ENCODE measurements around the gene TNFRSF1A. TPM values are rescaled to one million over a fixed set of nuclear protein-coding genes. Genes with fewer than 3 reads are reported as not detected.

Gene TNFRSF1A
- total and polyA plus RNA-seq, 7 donors: 38.8 to 224 (median 117) TPM

DNA sequence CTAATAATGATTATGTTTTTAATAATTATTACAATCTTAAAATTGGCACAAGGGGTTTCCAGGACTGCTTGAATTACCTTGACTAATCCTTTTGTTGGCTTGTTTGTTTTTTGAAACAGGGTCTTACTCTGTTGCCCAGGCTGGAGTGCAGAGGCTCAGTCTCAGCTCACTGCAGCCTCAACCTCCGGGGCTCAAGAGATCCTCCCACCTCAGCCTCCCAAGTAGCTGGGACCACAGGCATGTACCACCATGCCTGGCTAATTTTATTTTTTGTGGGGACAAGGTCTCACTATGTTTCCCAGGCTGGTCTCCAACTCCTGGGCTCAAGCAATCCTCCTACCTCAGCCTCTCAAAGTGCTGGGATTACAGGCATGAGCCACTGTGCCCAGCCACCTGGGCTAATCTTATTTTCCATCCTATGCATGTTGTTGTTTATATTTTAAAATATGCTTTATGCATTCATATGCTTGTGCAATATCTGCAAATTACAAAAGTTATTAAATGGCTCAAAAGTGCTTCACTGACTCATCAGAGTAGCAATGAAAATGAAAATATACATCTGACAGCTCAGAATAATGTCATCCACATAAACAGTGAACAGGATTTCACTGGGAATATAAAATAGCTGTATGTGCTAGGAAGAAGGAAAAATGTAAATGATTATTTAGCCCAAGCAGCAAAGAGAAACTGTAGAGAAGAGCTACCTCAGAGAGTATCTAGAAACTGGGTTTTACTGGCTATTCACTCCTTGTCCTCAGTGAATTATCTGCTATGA is 56.2 kb downstream of the TNFRSF1A start:
- DNase-seq: no peak
- no peaks in the 10 kb centered on the region for H3K9me3 ChIP-seq
- H3K4me1 ChIP-seq: peaks cover 8% of the 10 kb centered on the region
- intact Hi-C loops (cut with DNase I): no loop called here
- H3K27me3 ChIP-seq (ENCODE audit: insufficient read depth in 3 of 3, low read length in 2 of 3): no peaks in the 10 kb centered on the region
- TF ChIP-seq, protein P1, sequence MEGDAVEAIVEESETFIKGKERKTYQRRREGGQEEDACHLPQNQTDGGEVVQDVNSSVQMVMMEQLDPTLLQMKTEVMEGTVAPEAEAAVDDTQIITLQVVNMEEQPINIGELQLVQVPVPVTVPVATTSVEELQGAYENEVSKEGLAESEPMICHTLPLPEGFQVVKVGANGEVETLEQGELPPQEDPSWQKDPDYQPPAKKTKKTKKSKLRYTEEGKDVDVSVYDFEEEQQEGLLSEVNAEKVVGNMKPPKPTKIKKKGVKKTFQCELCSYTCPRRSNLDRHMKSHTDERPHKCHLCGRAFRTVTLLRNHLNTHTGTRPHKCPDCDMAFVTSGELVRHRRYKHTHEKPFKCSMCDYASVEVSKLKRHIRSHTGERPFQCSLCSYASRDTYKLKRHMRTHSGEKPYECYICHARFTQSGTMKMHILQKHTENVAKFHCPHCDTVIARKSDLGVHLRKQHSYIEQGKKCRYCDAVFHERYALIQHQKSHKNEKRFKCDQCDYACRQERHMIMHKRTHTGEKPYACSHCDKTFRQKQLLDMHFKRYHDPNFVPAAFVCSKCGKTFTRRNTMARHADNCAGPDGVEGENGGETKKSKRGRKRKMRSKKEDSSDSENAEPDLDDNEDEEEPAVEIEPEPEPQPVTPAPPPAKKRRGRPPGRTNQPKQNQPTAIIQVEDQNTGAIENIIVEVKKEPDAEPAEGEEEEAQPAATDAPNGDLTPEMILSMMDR (IDR thresholded peaks at IDR 0.05): no peak
- no peak overlapping the region for H3K4me3 ChIP-seq
- H3K27ac ChIP-seq: no peak overlapping the region
- H3K36me3 ChIP-seq (ENCODE audit: insufficient read depth in 1 of 2, low read depth in 1 of 2): no peaks in the 10 kb centered on the region
- 42 to 58% (median 53%) methylated on average over 1 of the region's 1 CpG for WGBS, 3 donors
- ATAC-seq: no peak

DNA sequence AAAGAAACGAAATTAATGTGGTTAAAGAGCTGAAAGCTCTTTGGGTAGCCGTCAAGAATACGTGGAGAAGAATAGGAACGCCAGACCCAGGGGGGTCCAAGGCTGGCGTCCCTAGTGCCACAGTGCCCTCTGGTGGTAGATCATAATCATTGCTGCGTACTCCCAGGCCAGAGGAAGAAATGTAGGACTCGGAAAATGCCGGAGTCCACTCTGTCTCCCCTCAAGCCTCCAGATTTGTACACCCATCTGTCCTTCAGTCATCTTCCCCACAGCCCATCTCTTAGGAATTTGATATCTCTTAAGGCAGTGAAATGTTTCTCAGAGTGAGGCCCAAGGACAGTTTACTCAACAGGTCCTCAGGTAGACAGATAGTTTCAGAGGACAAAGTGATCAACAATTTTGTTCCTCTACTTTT is 56.8 kb downstream of the TNFRSF1A start:
- ATAC-seq: peak; percentile 78 to 94 (median 84)
- Histone ChIP-seq H3K4me1 (peaks cover 11% of the 10 kb centered on the region), H3K36me3 (ENCODE audit: insufficient read depth in 1 of 2, low read depth in 1 of 2) (no peaks in the 10 kb centered on the region), H3K27ac (no peak overlapping the region), H3K9me3 (no peaks in the 10 kb centered on the region), H3K4me3 (no peak overlapping the region), H3K27me3 (ENCODE audit: insufficient read depth in 3 of 3, low read length in 2 of 3) (no peaks in the 10 kb centered on the region)
- 1 to 6% (median 3%) methylated on average over 8 of the region's 8 CpGs for WGBS, 3 donors
- TF ChIP-seq, protein P1 (IDR thresholded peaks at IDR 0.05): peak; percentile 96
- DNase-seq: peak; percentile 36 to 69
- intact Hi-C loops (cut with DNase I): no loop called here

DNA sequence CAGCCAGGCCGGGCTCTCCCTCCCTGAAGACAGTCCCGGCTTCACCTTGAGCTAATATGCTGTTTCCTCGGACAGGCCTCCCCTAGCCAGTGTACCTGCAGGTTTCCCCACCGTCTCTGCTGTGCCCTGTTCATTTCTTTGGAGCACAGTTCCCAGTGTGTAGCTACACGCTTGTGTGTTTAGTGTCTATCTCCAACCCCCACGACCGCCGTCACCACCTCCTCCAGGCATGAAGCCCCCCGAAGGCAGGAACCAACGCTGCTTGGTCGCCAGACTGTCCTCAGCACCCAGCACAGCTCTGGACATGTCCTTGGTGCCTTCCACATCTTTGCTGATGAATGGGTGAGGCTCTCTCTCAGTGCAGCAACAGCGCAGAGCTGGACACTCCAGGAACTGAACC is 57.6 kb downstream of the TNFRSF1A start:
- WGBS, 3 donors: 86 to 93% (median 86%) methylated on average over 12 of the region's 12 CpGs
- no peak for DNase-seq
- no peak overlapping the region for H3K4me3 ChIP-seq
- H3K27ac ChIP-seq: no peak overlapping the region
- ATAC-seq: no peak
- H3K4me1 ChIP-seq: peaks cover 19% of the 10 kb centered on the region
- TF ChIP-seq, protein P1 (IDR thresholded peaks at IDR 0.05): no peak
- no peaks in the 10 kb centered on the region for H3K36me3 ChIP-seq (ENCODE audit: insufficient read depth in 1 of 2, low read depth in 1 of 2)
- no peaks in the 10 kb centered on the region for H3K27me3 ChIP-seq (ENCODE audit: insufficient read depth in 3 of 3, low read length in 2 of 3)
- intact Hi-C loops (cut with DNase I): loop anchor here (1.0 to 5.0 kb wide), 3 partner anchors 217 to 297 kb away; no protein-coding TSS in a partner anchor
- no peaks in the 10 kb centered on the region for H3K9me3 ChIP-seq

DNA sequence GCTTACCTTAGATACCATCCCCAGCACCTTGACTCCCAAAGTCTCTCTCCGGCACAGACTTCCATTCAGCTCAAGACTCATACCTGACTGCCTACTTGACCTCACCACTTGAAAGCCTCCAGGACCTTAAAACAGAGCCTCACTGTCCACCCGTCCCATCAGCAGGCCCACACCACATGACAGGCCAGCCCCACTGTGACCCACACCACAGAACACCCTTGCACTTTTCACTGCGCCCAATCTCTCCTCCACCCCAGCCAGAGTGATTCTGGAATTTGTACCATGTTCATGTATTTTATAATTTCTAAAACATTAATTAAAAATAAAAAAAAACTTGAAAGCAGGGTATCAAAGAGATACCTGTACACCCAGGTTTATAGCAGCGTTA is 59.4 kb downstream of the TNFRSF1A start:
- no peak overlapping the region for H3K27ac ChIP-seq
- DNase-seq: no peak
- H3K4me1 ChIP-seq: peaks cover 19% of the 10 kb centered on the region
- TF ChIP-seq, protein P1 (IDR thresholded peaks at IDR 0.05): no peak
- H3K9me3 ChIP-seq: no peaks in the 10 kb centered on the region
- H3K27me3 ChIP-seq (ENCODE audit: insufficient read depth in 3 of 3, low read length in 2 of 3): no peaks in the 10 kb centered on the region
- H3K4me3 ChIP-seq: no peak overlapping the region
- 96 to 97% (median 97%) methylated on average over 4 of the region's 4 CpGs for WGBS, 3 donors
- no peak for ATAC-seq
- intact Hi-C loops (cut with DNase I): loop anchor here (5.0 kb wide), 2 partner anchors 215 to 295 kb away; no protein-coding TSS in a partner anchor
- no peaks in the 10 kb centered on the region for H3K36me3 ChIP-seq (ENCODE audit: insufficient read depth in 1 of 2, low read depth in 1 of 2)

Measured in psoas muscle (tissue), 8 donors.